Endometrial microvascular endothelial cells (primary cell): Measurements from ENCODE around the gene POLR1D. TPM values are rescaled to one million over a fixed set of nuclear protein-coding genes. Genes with fewer than 3 reads are reported as not detected.

ENCODE experiments used
- in situ Hi-C: cut with HindIII; loops from 2 replicates; pipeline ENCODE4 v1.10.0; 2017; ENCODE audit warnings: low sequenced_read_pairs, low pct_unique_long_range_greater_than_20kb; ENCODE audit errors: inconsistent ontology term
- total RNA-seq: library from RNA; depleted of rRNA; stranded (reverse); fragments of >200 nt; gene quantifications from one replicate; pipeline ENCODE4 v1.2.3, GENCODE V29; 2015; ENCODE audit errors: inconsistent ontology term

POLR1D gene
- 82.2 TPM for total RNA-seq

GRCh38 chr13:27621366-27622101 is at the start of gene POLR1D:
Gene POLR1D, plus strand, starts transcription at chr13:27621892. Its CDS starts 92 bp downstream, at chr13:27621984.
- in situ Hi-C loops: no loop called here

GRCh38 chr13:27572234-27572901 is 49.3 kb upstream of the POLR1D start:
- in situ Hi-C loops: no loop called here

GRCh38 chr13:27573265-27573664 is 48.4 kb upstream of the POLR1D start:
- in situ Hi-C loops: no loop called here

GRCh38 chr13:27574661-27575060 is 47.0 kb upstream of the POLR1D start:
- in situ Hi-C loops: no loop called here

- in situ Hi-C loops: no loop called here
Observed at GRCh38 chr13:27578121-27579030, 43.3 kb upstream of the POLR1D start.

- in situ Hi-C loops: no loop called here
Observed at GRCh38 chr13:27583645-27584044, 38.0 kb upstream of the POLR1D start.

- in situ Hi-C loops: no loop called here
Observed at GRCh38 chr13:27587095-27587746, 34.5 kb upstream of the POLR1D start.

GRCh38 chr13:27588405-27588804 is 33.3 kb upstream of the POLR1D start:
- in situ Hi-C loops: no loop called here

GRCh38 chr13:27592865-27593264 is 28.8 kb upstream of the POLR1D start:
- in situ Hi-C loops: no loop called here

GRCh38 chr13:27593267-27593666 is 28.4 kb upstream of the POLR1D start:
- in situ Hi-C loops: no loop called here

- in situ Hi-C loops: no loop called here
Observed at GRCh38 chr13:27595055-27595811, 26.5 kb upstream of the POLR1D start.

- in situ Hi-C loops: no loop called here
Observed at GRCh38 chr13:27599096-27599495, 22.6 kb upstream of the POLR1D start.

GRCh38 chr13:27599845-27600553 is 21.7 kb upstream of the POLR1D start:
- in situ Hi-C loops: no loop called here

GRCh38 chr13:27600711-27601110 is 21.0 kb upstream of the POLR1D start:
- in situ Hi-C loops: no loop called here

- in situ Hi-C loops: no loop called here
Observed at GRCh38 chr13:27601208-27601607, 20.5 kb upstream of the POLR1D start.

GRCh38 chr13:27601803-27602202 is 19.9 kb upstream of the POLR1D start:
- in situ Hi-C loops: no loop called here

- in situ Hi-C loops: no loop called here
Observed at GRCh38 chr13:27605099-27605498, 16.6 kb upstream of the POLR1D start.
